Fibroblast of upper back skin (primary cell): Measurements from ENCODE around the gene TOP1.
"Not testable (repeated sequence)": the region's sequence is repeated elsewhere in the genome, so short reads cannot be mapped to it uniquely, and the experiment has no call there.

ENCODE experiments used
- DNase-seq: peaks from one replicate; pipeline ENCODE4 v3.0.0-alpha.2; 2013

The TOP1 gene

GRCh38 chr20:41095110-41095969, 66.7 kb downstream of the TOP1 start:
- DNase-seq, result peak; percentile 60

GRCh38 chr20:41098703-41099250, 70.2 kb downstream of the TOP1 start:
- peak; percentile 80 for DNase-seq

GRCh38 chr20:41100001-41100480, 71.4 kb downstream of the TOP1 start:
- peak; percentile 38 for DNase-seq

- DNase-seq, result no peak
Observed at GRCh38 chr20:41101660-41102059, 73.0 kb downstream of the TOP1 start.

GRCh38 chr20:41108531-41108930, 79.9 kb downstream of the TOP1 start:
- DNase-seq, result no peak

- no peak for DNase-seq
Observed at GRCh38 chr20:41110012-41110411, 81.4 kb downstream of the TOP1 start.

- DNase-seq, result no peak
Observed at GRCh38 chr20:41110930-41111577, 82.4 kb downstream of the TOP1 start.

GRCh38 chr20:41111578-41111951, 82.9 kb downstream of the TOP1 start:
- no peak for DNase-seq

GRCh38 chr20:41116282-41116956, 87.8 kb downstream of the TOP1 start:
- DNase-seq, result no peak

- not testable (repeated sequence) for DNase-seq
Observed at GRCh38 chr20:41118159-41118558, 89.5 kb downstream of the TOP1 start.

GRCh38 chr20:41118632-41119031, 90.0 kb downstream of the TOP1 start:
- DNase-seq, result peak; percentile 50

GRCh38 chr20:41119614-41120561, 91.3 kb downstream of the TOP1 start:
- DNase-seq, result no peak

- no peak for DNase-seq
Observed at GRCh38 chr20:41121399-41121798, 92.8 kb downstream of the TOP1 start.

- DNase-seq, result no peak
Observed at GRCh38 chr20:41123631-41124030, 95.0 kb downstream of the TOP1 start.

- DNase-seq, result no peak
Observed at GRCh38 chr20:41124451-41125094, 96.0 kb downstream of the TOP1 start.

- DNase-seq, result no peak
Observed at GRCh38 chr20:41125530-41126457, 97.2 kb downstream of the TOP1 start.

GRCh38 chr20:41126719-41127118, 98.1 kb downstream of the TOP1 start:
- no peak for DNase-seq

- DNase-seq, result not testable (repeated sequence)
Observed at GRCh38 chr20:41128317-41128716, 99.7 kb downstream of the TOP1 start.

- DNase-seq, result no peak
Observed at GRCh38 chr20:41131594-41132387, 103.2 kb downstream of the TOP1 start.

- DNase-seq, result not testable (repeated sequence)
Observed at GRCh38 chr20:41132388-41132775, 103.8 kb downstream of the TOP1 start.
